DMS 273 (cell line): ENCODE results near the gene SLC6A20.

Experiments used
- DNase-seq: peaks from one replicate; lab custom pipeline; 2025; ENCODE audit not compliant: unreplicated experiment; lab: John Stamatoyannopoulos, UW

SLC6A20 gene, protein sequence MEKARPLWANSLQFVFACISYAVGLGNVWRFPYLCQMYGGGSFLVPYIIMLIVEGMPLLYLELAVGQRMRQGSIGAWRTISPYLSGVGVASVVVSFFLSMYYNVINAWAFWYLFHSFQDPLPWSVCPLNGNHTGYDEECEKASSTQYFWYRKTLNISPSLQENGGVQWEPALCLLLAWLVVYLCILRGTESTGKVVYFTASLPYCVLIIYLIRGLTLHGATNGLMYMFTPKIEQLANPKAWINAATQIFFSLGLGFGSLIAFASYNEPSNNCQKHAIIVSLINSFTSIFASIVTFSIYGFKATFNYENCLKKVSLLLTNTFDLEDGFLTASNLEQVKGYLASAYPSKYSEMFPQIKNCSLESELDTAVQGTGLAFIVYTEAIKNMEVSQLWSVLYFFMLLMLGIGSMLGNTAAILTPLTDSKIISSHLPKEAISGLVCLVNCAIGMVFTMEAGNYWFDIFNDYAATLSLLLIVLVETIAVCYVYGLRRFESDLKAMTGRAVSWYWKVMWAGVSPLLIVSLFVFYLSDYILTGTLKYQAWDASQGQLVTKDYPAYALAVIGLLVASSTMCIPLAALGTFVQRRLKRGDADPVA

DNA sequence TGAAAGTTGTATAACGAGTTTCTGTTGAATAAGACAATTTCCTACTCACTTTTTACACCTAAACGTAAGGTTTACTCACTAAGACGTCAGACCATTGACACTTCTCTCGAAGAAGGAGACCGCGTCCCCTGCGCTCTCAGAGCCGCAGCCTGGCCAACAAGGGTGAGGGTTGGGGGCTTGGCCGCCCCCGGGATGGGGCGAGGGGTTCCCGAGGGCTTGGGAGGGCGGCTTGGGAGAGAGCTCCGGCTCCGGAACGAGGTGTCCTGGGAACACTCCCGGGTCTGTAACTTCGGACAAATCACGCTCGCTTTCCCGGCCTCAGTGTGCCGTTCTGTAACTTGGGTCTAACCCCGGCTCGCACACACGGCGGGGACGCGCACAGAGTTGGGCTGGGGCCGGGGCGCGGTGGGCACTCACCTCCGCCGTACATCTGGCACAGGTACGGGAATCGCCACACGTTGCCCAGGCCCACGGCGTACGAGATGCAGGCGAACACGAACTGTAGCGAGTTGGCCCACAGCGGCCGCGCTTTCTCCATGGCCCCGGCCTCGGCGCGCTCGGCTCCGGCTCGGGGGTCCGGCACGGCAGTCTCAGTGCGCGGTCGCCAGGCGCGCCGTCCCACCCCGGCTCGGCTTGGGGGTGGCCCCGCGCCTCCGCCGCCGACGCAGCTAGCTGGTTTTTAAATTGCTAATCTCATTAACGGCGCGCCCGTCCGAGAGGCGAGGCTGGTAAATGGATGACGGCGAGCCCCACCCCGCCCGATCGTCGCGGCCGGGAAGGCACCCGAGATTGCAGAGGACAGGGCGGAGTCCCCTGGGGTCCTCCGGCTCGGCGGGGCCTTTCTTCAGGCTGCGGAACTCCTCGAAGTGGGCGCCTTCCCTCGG lies at the start of gene SLC6A20:
TSS of gene SLC6A20 (minus strand) at position 655 of the 884 bp plus-strand sequence. CDS start at position 538, 117 bp downstream.
- peak; percentile 29 for DNase-seq

DNA sequence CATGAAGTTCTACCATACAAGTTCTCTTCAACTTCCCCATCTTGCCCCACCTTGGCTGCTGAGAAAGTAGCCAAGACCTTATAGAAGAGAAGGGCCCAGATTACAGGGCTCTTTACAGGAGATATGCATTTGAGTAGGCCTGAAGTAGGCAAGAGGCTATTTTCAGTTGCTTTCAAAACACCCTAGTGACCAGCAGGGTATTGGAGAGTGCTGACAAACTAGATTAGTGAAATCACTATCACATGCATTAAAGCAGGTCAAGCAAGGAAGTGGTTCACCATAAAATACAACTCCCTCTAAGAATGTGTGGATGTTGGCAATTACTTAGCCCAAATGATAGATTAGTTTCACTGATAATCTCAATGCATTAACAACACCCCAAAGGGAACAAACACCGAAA lies 48.3 kb upstream of the SLC6A20 start:
- no peak for DNase-seq

DNA sequence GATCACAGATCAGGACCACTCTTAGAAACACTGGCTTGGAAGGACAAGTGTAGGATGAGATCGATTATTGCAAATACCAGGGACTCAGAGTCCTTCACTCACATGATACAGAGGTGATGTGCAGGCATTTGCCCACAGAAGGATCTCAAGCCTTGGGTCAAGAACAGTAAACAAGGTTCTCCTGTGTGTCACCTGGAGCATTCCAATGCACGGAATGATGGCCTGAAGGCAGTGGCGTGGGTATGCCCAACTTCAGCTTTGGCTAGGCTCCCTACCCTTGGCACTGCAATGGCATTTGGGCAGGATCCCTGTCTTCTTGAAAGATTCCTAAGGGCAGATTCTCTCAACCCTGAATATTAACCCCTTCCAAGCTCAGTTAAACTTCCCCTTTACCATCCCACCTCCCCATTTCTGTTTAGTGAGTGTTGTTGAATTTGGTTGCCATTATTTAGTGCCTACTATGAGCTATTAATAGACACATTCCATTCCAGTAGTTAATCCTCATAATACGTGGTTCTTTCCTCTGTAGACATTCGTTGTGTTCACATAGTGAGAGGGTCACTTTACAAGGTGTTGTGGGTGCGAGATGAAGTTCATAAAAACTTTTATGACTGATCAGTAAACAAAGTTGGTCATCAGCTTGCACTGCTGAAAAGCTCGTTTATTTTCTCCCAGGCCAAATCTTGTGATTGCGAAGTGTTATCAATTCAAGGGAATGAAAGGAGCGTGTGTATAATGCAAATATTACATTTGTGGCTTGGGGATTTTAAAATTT lies 46.7 kb upstream of the SLC6A20 start:
- DNase-seq: no peak

DNA sequence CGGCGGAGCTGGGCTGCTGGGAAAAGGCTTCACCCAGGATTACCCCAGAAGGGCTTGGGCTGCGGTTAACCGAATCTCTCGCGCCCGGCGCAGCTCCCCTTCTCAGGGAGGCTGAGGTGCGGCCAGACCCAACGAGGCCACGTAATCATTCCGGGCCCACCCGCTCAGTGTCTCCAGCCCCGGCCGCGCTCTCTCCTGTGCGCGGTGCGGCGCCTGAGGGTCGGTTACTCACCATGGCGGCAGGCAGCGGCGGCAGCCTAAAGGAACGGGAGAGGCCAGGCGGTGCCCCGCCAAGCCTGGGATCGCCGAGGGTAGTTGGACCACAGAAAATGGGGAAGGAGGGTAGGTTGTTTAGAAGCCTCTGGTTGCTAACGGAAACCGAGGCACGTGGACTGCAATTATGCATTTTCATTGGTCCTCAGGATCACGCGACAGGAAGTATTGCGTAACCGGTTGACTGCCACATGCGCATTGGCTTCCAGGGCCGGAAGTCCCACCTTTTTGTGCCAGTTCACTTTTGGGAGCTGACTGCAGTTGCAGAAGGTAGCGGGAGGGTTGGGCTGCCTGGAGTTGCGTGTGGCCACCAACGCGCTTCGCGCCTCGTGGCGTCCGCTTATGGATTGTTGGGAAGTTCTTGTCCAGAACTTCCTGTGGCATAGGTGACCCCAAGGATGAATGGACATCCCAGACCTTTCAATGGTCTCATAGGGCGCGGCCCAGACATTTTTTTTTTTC lies 45.6 kb upstream of the SLC6A20 start, which contains the start of gene LZTFL1:
TSS of gene LZTFL1 (minus strand) at position 363 of the 735 bp plus-strand sequence. CDS start at position 235, 128 bp downstream.
- DNase-seq: peak; percentile 96

DNA sequence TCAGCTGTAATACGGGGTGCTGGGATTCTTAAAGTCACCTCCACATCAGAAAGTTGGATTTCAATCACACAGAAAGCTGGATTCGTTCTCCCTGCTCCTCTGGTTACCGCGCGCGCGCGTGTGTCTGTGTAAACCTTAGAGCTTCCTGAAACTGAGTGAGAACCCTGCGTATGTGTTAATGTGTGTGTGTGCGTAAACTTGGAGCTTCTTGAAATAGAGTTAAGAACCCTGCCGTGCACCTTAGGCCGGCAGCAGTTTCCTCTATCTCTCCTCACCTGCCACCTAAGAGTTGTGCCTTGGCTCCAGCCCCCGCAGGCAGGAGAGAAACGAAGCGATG lies 45.1 kb upstream of the SLC6A20 start:
- peak; percentile 45 for DNase-seq

DNA sequence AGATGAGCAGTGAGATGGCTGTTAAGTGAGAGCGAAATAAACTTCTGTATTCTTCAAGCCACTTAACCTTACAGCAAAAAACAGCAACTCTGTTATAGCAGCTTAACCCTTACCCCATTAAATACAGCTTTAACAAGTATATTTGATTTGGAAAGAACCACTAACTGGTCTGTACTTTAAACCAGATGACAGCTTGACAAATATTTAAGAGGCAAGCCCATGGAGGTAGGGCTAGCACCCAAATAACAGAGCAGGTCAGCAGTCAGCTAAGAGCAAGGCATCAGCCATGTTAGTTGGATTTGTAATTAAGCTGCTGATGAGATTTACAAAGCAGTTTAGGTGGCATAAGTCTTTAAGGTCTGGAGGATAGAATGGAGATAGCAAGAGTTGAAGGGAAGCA lies 42.1 kb upstream of the SLC6A20 start:
- no peak for DNase-seq

DNA sequence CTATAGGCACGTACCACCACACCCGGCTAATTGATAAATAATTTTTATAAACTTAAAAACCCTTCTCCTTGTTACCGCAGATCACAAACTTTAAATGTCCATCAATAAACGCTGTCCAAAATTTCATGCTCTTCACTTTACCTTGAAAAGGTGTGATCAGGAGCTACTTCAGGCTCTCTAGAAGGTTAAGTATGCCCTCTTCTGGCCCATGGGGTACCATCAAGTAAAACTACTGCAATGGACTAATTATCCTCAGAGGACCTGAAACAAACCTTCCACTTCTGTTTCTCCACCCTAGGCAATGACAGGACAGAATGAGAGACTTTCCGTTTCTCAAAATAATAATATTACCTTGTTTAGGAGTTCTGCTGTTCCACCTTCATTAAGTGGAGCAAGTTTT lies 36.4 kb upstream of the SLC6A20 start:
- peak; percentile 25 for DNase-seq

DNA sequence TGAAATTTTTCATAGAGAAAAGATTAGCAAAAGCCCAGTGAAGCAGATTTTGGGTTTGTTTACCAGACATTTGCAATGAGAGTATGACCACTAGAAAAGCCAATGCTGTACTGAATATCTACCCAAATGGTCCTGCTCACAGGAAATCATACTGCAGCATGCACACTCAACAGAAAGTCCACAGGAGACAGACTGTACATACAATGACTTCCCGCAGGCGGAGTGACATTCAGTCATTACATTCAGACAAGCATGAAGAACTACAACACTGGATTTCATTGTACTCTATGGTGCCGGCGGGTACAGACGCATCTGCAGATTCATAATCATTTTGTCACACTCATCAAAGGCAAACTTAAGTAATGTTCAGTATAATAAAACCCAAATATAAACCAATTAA lies 33.8 kb upstream of the SLC6A20 start:
- DNase-seq: no peak

DNA sequence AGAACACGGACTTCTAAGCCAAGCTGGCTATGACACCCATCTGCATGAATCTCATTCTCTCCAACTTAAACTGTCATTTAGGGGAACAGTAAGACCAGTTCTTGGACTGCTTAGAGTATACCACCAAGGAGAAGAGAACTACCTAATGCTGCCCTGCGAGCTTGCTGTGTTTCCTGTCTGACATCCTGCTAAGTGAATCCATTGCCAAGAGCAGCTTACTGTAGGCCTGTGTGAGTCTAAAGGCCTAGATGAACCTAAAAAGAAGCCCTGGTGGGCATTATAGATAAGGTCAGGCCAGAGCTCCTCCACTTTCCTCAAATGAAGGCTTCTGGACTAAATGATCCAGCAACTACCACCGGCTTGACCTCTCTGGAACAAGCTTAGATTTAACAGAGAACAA lies 30.6 kb upstream of the SLC6A20 start:
- no peak for DNase-seq

DNA sequence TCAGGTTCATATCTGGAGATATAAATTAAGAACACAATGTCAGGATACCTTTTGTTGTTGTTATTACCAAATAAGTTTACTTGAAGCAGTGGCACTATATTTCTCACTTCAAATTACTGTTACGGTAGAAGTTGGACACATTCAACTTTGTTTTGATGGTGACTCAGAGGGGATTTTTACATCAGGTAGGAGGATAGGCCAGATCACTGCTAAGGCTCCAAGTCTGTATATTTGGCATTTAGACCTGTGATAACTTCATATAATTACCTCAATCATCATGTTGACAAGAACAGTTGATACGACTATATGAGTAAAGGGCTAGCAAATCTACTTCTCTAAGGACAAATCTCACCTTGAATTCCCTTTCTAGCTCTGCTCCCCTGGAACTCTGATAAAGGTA lies 30.0 kb upstream of the SLC6A20 start:
- DNase-seq: no peak

DNA sequence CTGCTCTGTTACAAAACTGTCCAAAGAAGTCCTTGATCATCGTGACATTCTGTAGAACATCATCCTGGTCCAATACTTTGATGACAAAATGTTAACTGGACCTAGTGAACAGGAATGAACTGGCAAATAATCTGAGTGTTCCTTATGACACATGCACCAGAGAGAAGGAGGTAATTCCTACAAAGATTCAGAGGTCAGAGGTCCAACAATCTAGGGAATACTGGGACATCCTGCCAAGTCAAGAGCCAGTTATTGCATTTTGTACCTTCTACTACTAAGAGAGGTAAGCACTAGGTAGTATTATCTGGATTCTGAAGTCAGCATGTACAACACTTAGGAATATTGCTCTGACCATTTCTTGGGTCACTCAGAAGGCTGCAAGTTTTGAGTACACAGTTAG lies 24.8 kb upstream of the SLC6A20 start:
- no peak for DNase-seq

DNA sequence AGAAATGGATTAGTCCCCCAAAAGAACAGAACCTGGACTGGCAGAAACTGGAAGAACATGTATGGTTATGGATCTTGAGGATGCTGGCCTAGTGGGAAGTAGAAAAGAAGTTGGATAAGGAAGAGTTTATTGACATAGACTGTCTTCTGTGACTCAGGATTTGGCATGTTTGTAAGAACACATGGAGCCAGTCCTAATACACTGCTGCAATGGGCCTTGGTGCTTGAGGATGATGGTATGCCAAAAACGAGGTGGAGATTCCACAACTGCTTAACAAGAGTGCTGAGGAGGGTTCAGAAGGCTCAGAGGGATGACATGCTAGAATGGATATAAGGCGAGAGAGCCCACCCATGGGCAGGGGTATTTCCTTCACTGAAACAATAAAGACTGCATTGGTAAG lies 23.2 kb upstream of the SLC6A20 start:
- DNase-seq: no peak

DNA sequence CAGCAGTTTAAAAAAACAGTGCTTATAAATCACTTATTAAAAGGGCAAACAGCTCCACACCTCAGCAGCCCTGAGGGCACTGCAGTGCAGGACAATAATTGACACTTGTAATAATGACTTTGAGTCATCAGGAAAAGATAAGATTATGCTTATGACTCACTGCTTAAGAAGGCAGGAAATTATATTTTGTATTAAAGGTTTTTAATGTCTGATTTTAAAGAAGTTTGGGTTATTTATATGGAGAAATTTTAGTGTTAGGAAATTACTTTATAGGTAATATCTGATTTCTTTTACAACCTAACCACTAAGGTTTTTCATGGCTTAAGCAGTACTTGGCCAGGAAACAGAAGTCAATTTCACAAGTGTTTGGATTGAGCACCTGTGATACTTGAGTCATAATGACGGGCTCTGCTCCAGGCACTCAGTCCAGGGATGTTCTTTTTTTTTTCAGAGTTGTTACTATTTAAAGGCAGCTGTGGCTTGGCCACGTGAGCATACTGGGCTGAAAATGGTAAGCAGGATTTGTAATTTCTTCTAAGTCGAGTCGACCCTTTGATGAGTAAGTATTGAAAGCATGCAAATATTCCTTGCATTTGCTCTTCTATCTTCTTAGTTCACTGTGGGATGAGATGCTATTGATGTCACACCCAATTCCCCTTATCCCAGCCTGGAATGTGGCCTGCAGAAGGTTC lies 21.6 kb upstream of the SLC6A20 start:
- peak; percentile 8 for DNase-seq

DNA sequence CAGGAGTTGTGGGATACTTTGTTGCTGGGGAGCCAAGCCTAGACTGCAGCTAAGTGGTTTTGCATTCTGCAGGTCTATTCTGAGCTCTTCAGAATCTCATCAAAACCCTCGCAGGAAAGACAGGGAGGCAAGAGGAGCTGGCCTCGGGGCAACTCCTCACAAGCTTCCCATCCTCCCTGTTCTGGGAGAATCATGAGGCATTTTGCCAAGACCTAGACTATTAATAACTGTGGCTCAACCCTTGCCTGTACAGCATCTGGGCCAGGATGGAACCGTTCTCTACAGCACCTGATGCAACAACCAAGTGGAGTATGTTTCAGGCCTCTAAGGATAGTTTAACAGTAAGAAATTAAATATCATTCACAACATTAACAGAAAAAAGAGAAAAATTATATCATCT lies 20.2 kb upstream of the SLC6A20 start:
- peak; percentile 12 for DNase-seq

DNA sequence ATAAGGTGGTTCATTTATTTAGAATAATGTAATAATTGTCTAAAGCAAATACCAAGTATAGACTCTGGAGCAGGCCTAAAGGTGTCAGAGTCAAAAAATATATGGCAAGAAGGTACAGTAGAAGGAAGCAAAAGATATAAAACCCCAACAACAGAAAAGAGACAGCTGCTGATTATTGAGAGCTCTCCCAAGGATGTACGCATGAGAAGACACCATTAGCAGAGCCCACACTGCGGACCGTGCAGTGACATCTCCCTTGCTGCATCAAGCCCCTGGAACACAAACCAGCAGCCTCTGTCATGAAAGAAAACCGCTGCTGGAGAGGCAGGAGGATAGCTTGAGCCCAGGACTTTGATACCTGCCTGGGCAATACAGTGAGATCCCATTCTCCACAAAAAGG lies 18.0 kb upstream of the SLC6A20 start:
- no peak for DNase-seq

DNA sequence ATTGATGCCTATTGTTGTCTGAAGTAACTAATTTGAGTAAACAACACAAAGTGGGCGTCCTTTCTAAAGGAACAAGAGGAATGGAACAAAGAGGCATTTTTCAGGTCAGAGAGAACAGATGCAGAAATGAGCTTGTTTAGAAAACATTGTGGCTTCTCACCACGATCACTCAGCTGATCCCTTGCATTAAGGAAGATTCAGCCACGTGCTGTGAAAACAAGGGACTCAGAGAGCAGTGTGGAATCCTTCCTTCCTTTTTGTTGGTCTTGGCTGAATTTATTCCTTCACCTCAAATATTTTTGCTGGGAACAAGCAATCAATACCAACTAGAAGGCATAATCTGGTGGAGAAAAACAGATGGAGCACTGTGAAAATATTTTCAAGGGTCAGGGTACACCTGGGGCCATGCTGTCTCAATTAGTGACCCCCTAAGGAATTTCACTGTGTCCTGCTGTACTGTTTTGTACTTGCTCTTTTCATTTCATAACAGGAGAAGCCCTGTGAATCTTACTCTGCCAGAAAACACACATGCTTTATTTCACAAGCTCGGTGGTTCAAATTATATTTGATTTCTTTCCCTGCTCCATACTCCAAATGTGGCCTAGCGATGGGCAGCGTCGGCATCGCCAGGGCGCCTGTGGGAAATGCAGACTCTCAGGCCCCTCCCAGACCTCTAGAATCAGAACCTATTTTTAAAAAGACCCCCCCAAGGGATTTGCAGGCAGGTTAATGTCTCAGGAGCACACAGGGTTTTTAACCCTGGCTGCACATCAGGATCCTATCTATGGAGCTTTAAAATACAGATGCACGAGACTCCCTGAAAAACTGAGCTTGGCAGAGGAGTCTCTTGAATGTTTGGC lies 11.6 kb upstream of the SLC6A20 start:
- no peak for DNase-seq

DNA sequence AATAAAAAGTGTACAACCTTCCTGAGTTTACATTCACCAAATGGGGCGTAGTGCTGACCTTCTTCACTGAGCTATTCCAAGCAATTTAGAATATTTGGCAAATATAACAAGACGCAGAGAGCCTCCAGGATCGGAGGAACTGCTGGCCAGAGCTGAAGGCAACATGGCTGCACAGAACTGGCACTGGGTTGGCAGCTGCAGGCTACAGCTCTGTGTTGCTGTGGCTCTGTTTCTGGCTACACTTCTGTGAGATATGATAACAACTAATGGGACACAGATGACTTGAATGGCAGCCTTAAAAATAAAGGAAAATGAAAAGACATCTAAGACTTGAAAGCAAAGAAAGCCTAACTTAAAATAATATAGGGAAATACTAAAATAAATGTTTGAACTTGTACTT lies 10.8 kb upstream of the SLC6A20 start:
- no peak for DNase-seq

DNA sequence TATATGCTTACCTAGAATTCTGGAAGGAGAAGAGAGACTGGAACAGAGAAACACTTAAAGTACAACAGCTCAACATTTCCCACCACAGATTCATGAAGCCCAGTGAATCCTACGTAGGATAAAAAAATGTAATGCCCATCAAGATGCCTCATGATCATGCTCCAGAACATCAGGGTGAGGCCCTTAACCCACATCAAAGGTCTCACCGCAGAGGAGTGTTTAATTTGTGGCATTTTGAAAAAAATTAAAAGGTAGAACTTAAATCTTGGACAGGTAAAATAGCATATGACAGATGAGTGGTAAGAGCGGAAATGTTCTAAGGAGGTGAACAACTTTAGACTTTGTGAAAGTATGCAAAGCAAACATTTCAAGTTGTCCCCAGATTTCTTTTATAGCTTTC lies 9.7 kb upstream of the SLC6A20 start:
- no peak for DNase-seq
